ENCODE results near the gene NOL7.

DNA sequence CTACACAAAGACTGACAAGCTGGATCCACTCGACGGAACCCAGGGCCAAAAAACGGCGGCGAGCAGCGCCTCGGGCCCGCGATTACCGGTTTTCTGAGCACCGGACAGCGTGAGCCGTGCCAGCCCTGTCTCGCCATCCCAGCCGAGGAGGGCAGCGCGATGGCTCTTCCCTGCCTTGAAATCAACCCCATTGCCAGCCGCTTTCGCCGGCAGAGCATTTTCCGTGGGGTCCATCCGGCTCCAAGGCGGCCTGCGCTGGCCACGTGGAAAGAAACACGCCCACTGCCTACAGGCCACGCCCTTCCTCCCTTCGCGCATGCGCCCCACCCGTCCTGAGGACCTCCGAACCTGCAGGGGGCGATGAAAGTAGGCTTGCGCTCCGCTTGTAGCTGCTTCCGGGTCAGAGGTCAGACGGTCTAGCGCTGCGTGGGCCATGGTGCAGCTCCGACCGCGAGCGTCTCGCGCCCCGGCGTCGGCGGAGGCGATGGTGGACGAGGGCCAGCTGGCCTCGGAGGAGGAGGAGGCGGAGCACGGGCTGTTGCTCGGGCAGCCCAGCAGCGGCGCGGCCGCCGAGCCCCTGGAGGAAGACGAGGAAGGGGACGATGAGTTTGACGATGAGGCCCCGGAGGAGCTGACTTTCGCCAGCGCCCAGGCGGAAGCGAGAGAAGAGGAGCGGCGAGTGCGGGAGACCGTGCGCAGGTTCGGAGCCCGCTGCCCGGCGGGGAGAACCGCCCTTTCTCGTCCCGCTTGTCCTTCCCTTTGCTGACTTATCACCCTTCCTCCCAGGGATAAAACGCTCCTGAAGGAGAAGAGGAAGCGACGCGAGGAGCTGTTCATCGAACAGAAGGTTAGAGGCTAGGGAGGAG, at the start of gene NOL7:
- TF ChIP-seq JUN (IDR thresholded peaks at IDR 0.05; ENCODE audit: borderline replicate concordance, insufficient read depth, insufficient read length, low read depth) (no peak), POLR2AphosphoS5 (IDR thresholded peaks at IDR 0.05; ENCODE audit: insufficient read depth, low read depth, low read length) (peak; percentile 90), MAX (IDR thresholded peaks at IDR 0.05; ENCODE audit: insufficient read depth, insufficient read length) (peak; percentile 98), MYC (IDR thresholded peaks at IDR 0.05; ENCODE audit: low read depth, low read length) (peak; percentile 97), POLR2A (IDR thresholded peaks at IDR 0.05; ENCODE audit: low read depth, low read length) (peak; percentile 67), EZH2 (IDR thresholded peaks at IDR 0.05; ENCODE audit: borderline replicate concordance, low read depth, low read length, severe bottlenecking) (no peak), GATA2 (IDR thresholded peaks at IDR 0.05; ENCODE audit: insufficient read depth, insufficient read length, low read depth, low read length) (no peak), FOS (IDR thresholded peaks at IDR 0.05; ENCODE audit: borderline replicate concordance, insufficient read depth, low read length) (no peak)
- TF ChIP-seq, protein P1, sequence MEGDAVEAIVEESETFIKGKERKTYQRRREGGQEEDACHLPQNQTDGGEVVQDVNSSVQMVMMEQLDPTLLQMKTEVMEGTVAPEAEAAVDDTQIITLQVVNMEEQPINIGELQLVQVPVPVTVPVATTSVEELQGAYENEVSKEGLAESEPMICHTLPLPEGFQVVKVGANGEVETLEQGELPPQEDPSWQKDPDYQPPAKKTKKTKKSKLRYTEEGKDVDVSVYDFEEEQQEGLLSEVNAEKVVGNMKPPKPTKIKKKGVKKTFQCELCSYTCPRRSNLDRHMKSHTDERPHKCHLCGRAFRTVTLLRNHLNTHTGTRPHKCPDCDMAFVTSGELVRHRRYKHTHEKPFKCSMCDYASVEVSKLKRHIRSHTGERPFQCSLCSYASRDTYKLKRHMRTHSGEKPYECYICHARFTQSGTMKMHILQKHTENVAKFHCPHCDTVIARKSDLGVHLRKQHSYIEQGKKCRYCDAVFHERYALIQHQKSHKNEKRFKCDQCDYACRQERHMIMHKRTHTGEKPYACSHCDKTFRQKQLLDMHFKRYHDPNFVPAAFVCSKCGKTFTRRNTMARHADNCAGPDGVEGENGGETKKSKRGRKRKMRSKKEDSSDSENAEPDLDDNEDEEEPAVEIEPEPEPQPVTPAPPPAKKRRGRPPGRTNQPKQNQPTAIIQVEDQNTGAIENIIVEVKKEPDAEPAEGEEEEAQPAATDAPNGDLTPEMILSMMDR (IDR thresholded peaks at IDR 0.05; ENCODE audit: extremely low read depth in 1 of 2, insufficient read depth in 1 of 2, low read depth in 1 of 2, low read length in 2 of 2) = peak; percentile 97 to 98
